Activated CD4-positive, CD25-positive, alpha-beta regulatory T cell (primary cell): ENCODE data around the gene KSR2.

Experiments
- DNase-seq, 4 experiments: peaks; one replicate each; lab custom pipeline; 2025; lab: John Stamatoyannopoulos, UW

Gene KSR2

GRCh38 chr12:117453961-117454360 lies 514.8 kb downstream of the KSR2 start:
- no peak for DNase-seq

- no peak for DNase-seq
These were observed 516.7 kb downstream of the KSR2 start for GRCh38 chr12:117452112-117452511.

- DNase-seq = no peak
These were observed 518.6 kb downstream of the KSR2 start for GRCh38 chr12:117450209-117450608.

- DNase-seq = no peak
These were observed 521.0 kb downstream of the KSR2 start for GRCh38 chr12:117447665-117448366.

GRCh38 chr12:117444781-117445180 lies 524.0 kb downstream of the KSR2 start:
- no peak for DNase-seq

- no peak for DNase-seq
These were observed 527.0 kb downstream of the KSR2 start for GRCh38 chr12:117441751-117442150.

GRCh38 chr12:117440384-117440783 lies 528.4 kb downstream of the KSR2 start:
- DNase-seq = no peak

- DNase-seq = no peak
These were observed 529.2 kb downstream of the KSR2 start for GRCh38 chr12:117439531-117440001.

GRCh38 chr12:117438809-117439208 lies 530.0 kb downstream of the KSR2 start:
- DNase-seq = no peak

- no peak for DNase-seq
These were observed 531.1 kb downstream of the KSR2 start for GRCh38 chr12:117437516-117438255.

GRCh38 chr12:117433878-117434277 lies 534.9 kb downstream of the KSR2 start:
- DNase-seq = no peak

- DNase-seq = no peak
These were observed 538.5 kb downstream of the KSR2 start for GRCh38 chr12:117430246-117430645.

- no peak for DNase-seq
These were observed 541.6 kb downstream of the KSR2 start for GRCh38 chr12:117427211-117427610.

- no peak for DNase-seq
These were observed 546.8 kb downstream of the KSR2 start for GRCh38 chr12:117421987-117422386.

- no peak for DNase-seq
These were observed 547.6 kb downstream of the KSR2 start for GRCh38 chr12:117421068-117421752.

GRCh38 chr12:117417004-117417403 lies 551.8 kb downstream of the KSR2 start:
- no peak for DNase-seq

GRCh38 chr12:117412465-117413188 lies 556.2 kb downstream of the KSR2 start:
- DNase-seq = no peak

- no peak for DNase-seq
These were observed 559.5 kb downstream of the KSR2 start for GRCh38 chr12:117409286-117409685.

GRCh38 chr12:117408161-117408791 lies 560.5 kb downstream of the KSR2 start:
- no peak for DNase-seq

GRCh38 chr12:117404940-117405339 lies 563.9 kb downstream of the KSR2 start:
- no peak for DNase-seq

GRCh38 chr12:117404203-117404853 lies 564.5 kb downstream of the KSR2 start:
- no peak for DNase-seq
